Naive B cell (primary cell): ENCODE data around the gene FZD8. TPM values are rescaled to one million over a fixed set of nuclear protein-coding genes. Genes with fewer than 3 reads are reported as not detected.

Experiments used
- ATAC-seq, 2 donors: fragments of 150-1000 bp; cut with Tn5 transposase; 2 replicates each; pipeline ENCODE4 v1.10.0; 2021; ENCODE audit warnings: low read depth in 2 of 2, mild to moderate bottlenecking in 2 of 2, moderate library complexity in 2 of 2
- DNase-seq: peaks from one replicate; pipeline ENCODE4 v3.0.0; 2022
- H3K27ac Mint-ChIP-seq, 6 donors: one replicate each; pipeline ENCODE4 v1.8.0; 2020 to 2022; ENCODE audit warnings: mild to moderate bottlenecking in 6 of 6, mixed read lengths in 6 of 6, moderate library complexity in 5 of 6, inconsistent platforms in 2 of 6
- H3K27me3 Mint-ChIP-seq, 3 donors: one replicate each; pipeline ENCODE4 v1.8.0; 2021 to 2022; ENCODE audit warnings: mixed read lengths in 3 of 3, mild to moderate bottlenecking in 1 of 3
- H3K36me3 Mint-ChIP-seq, 2 donors: one replicate each; pipeline ENCODE4 v1.8.0; 2020 to 2022; ENCODE audit warnings: mixed read lengths in 2 of 2, inconsistent platforms in 1 of 2, mild to moderate bottlenecking in 1 of 2
- H3K4me1 Mint-ChIP-seq, 3 donors: one replicate each; pipeline ENCODE4 v1.8.0; 2020 to 2022; ENCODE audit warnings: mixed read lengths in 3 of 3, inconsistent platforms in 1 of 3, mild to moderate bottlenecking in 1 of 3, moderate library complexity in 1 of 3
- H3K4me3 Mint-ChIP-seq, 8 donors: one replicate each; pipeline ENCODE4 v1.8.0; 2020 to 2022; ENCODE audit warnings: mild to moderate bottlenecking in 8 of 8, mixed read lengths in 8 of 8, moderate library complexity in 8 of 8, inconsistent platforms in 2 of 8
- H3K9me3 Mint-ChIP-seq, 7 donors: one replicate each; pipeline ENCODE4 v1.8.0; 2020 to 2022; ENCODE audit warnings: mixed read lengths in 7 of 7, mild to moderate bottlenecking in 5 of 7, inconsistent platforms in 2 of 7, moderate library complexity in 1 of 7
- polyA plus RNA-seq, 6 donors: library from polyadenylated mRNA; unstranded; fragments of 300-500 nt; fragmentation: Illumina TruSeq; gene quantifications; one replicate each; pipeline ENCODE4 v1.2.3, GENCODE V29; 2021; ENCODE audit warnings: low read depth in 6 of 6

Gene FZD8
- polyA plus RNA-seq, 6 donors from 2014 or later = not detected

- Mint-ChIP-seq H3K9me3 (peaks cover 4 to 11% (median 8%) of the 10 kb centered on the region in 7 donors), H3K4me1 (no peaks in the 10 kb centered on the region), H3K36me3 (peaks cover 0 to 9% of the 10 kb centered on the region in 2 donors), H3K27ac (no peak overlapping the region), H3K27me3 (peaks cover 19 to 33% (median 26%) of the 10 kb centered on the region in 3 donors), H3K4me3 (no peak overlapping the region)
- DNase-seq (no peak), ATAC-seq (no peak)
These were observed 17.4 kb upstream of the FZD8 start for GRCh38 chr10:35659456-35659855.

- peaks cover 4 to 11% (median 8%) of the 10 kb centered on the region in 7 donors for H3K9me3 Mint-ChIP-seq
- H3K4me1 Mint-ChIP-seq = no peaks in the 10 kb centered on the region
- no peak overlapping the region for H3K4me3 Mint-ChIP-seq
- no peak for ATAC-seq
- peaks cover 19 to 36% (median 23%) of the 10 kb centered on the region in 3 donors for H3K27me3 Mint-ChIP-seq
- no peak for DNase-seq
- peaks cover 0 to 9% of the 10 kb centered on the region in 2 donors for H3K36me3 Mint-ChIP-seq
- H3K27ac Mint-ChIP-seq = no peak overlapping the region
These were observed 15.5 kb upstream of the FZD8 start for GRCh38 chr10:35657621-35658020.

- ATAC-seq = no peak
- H3K36me3 Mint-ChIP-seq = no peaks in the 10 kb centered on the region
- DNase-seq = no peak
- H3K4me1 Mint-ChIP-seq = no peaks in the 10 kb centered on the region
- H3K9me3 Mint-ChIP-seq = peaks cover 0 to 7% (median 2%) of the 10 kb centered on the region in 7 donors
- no peak overlapping the region for H3K27ac Mint-ChIP-seq
- no peak overlapping the region for H3K4me3 Mint-ChIP-seq
- H3K27me3 Mint-ChIP-seq = peaks cover 15 to 24% (median 20%) of the 10 kb centered on the region in 3 donors
These were observed 10.7 kb upstream of the FZD8 start for GRCh38 chr10:35652824-35653223.

GRCh38 chr10:35650894-35651293 lies 8.8 kb upstream of the FZD8 start:
- Mint-ChIP-seq H3K9me3 (peaks cover 0 to 5% (median 2%) of the 10 kb centered on the region in 7 donors), H3K27ac (no peak overlapping the region), H3K36me3 (no peaks in the 10 kb centered on the region), H3K4me3 (no peak overlapping the region), H3K27me3 (peaks cover 20 to 28% (median 26%) of the 10 kb centered on the region in 3 donors), H3K4me1 (no peaks in the 10 kb centered on the region)
- no peak for ATAC-seq
- no peak for DNase-seq

DNA sequence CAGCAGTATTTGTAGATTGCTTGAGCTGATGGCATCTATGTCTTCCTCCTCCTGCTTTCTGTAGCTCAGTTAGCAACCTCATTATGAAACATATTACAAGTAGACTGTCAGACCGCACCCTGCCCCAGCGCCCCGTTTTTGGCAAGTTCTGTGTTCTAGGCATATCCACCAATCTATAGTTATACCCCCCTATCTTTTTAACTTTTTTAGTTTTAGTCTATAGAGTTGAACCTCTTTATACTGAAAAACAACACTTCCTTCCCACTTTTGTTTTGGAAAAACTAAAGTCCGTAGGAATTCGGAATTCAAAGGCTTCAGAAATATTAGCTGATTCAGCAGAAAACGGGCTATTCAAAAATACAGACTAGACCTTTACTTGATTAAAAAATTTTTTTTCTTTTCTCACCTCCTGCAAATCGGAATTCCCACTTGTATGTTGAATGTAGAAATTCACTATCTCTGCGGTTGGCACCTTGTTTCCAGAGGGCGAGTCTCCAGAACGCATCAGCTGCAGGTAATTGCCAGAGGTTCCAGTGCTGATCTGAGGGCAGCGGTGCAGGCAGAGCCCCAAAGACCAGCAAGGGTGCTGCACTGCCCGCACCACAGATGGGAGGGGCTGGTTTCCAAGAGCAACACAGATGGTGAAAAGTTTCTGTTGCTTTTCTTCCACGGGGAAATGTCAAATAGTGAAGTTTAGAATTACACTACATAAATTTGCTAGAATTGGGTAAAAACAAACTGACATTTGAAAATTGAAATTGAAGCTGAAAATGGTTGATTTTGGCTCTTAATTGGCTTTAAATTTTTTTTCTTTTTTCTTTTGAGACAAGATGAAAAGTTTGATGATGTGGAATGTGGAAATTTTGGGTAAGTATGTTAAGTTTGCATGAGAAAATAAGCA lies 2.2 kb upstream of the FZD8 start:
- DNase-seq = no peak
- H3K4me3 Mint-ChIP-seq = peak overlapping the region; percentile 74 to 96 (median 94)
- peak overlapping the region in 2 of 6 donors; percentile 1 to 45 for H3K27ac Mint-ChIP-seq
- H3K4me1 Mint-ChIP-seq = peaks cover 19 to 39% (median 23%) of the 10 kb centered on the region in 3 donors
- no peaks in the 10 kb centered on the region for H3K36me3 Mint-ChIP-seq
- peaks cover 16 to 66% (median 27%) of the 10 kb centered on the region in 3 donors for H3K27me3 Mint-ChIP-seq
- peaks cover 0 to 2% (median 0%) of the 10 kb centered on the region in 7 donors for H3K9me3 Mint-ChIP-seq
- no peak for ATAC-seq

DNA sequence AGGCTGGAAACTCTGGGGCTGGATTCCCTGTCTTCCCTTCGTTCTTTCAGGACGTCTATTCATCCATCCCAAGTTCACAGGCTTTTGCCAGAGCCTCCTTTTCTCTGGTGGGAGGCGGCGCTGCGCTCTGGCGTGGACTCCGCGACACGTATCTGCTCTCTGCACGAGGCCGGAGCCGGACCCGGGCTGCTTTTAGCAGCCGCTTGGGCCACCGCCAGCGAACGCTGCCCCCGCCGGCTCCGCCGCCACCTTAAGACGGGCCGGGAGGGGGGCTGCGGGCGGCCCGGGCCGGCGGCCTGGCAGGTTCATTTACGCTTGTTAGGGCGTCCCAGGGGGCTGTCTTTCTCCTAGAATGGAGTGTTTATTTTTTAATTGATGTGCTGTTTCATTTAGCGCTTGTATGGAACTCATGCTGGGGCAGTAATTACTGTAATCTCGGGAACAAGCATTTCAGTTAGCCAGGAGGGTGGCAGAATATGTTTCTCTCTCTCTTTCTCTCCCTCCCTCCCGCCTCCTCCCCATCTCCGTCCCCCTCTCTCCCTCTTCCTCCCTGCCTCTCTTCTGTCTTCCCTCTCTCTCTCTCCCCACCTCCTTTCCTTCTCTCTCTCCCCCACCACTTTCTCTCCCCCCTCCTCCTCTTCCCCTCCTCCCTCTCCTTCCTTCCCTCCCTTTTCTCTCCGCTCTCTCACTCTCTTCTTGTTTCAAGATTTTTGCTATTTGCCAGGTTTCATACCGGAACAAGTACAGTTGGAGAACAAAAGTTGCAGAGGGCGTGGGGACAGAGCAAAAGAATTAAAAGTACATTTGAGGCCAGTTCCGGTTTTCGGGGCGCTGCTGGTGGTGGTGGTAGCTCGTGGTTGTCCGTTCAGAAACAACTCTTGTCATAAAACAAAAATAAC lies 1.3 kb upstream of the FZD8 start:
- peaks cover 21 to 70% (median 27%) of the 10 kb centered on the region in 3 donors for H3K27me3 Mint-ChIP-seq
- no peak for ATAC-seq
- DNase-seq = peak; percentile 29
- H3K9me3 Mint-ChIP-seq = peaks cover 0 to 2% (median 0%) of the 10 kb centered on the region in 7 donors
- H3K4me1 Mint-ChIP-seq = peaks cover 19 to 39% (median 23%) of the 10 kb centered on the region in 3 donors
- H3K36me3 Mint-ChIP-seq = no peaks in the 10 kb centered on the region
- peak overlapping the region in 3 of 6 donors; percentile 1 to 79 (median 45) for H3K27ac Mint-ChIP-seq
- H3K4me3 Mint-ChIP-seq = peak overlapping the region; percentile 74 to 96 (median 94)

DNA sequence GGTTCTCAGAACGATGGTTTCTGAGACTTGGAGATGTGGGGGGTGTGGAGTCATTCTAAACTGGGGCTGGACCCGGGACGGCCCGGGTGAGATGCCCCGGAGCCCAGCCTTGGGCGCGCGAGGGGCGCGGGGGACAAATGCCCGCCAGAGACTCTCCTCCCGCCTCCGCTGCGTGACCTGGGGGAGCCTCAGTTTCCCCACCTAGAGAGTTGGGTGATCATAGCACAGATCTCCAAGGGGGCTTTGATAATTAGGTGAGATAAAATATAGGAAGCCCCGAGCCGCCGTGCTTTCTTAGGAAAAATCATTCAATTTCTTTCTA lies 658 bp upstream of the FZD8 start:
- DNase-seq = no peak
- Mint-ChIP-seq H3K4me1 (peaks cover 19 to 39% (median 23%) of the 10 kb centered on the region in 3 donors), H3K4me3 (peak overlapping the region; percentile 74 to 96 (median 94)), H3K9me3 (peaks cover 0 to 2% (median 0%) of the 10 kb centered on the region in 7 donors), H3K36me3 (no peaks in the 10 kb centered on the region), H3K27ac (peak overlapping the region in 1 of 6 donors; percentile 42), H3K27me3 (peaks cover 28 to 73% (median 30%) of the 10 kb centered on the region in 3 donors)
- ATAC-seq = no peak

GRCh38 chr10:35641676-35642034 lies 441 bp downstream of the FZD8 start:
- peaks cover 19 to 39% (median 23%) of the 10 kb centered on the region in 3 donors for H3K4me1 Mint-ChIP-seq
- peaks cover 32 to 76% (median 39%) of the 10 kb centered on the region in 3 donors for H3K27me3 Mint-ChIP-seq
- DNase-seq (peak; percentile 5), ATAC-seq (peak in 1 of 2 donors; percentile 7)
- no peaks in the 10 kb centered on the region for H3K36me3 Mint-ChIP-seq
- peaks cover 0 to 2% (median 0%) of the 10 kb centered on the region in 7 donors for H3K9me3 Mint-ChIP-seq
- no peak overlapping the region for H3K27ac Mint-ChIP-seq
- peak overlapping the region in 6 of 8 donors; percentile 15 to 96 (median 80) for H3K4me3 Mint-ChIP-seq

- DNase-seq (peak; percentile 47), ATAC-seq (peak; percentile 29 to 44)
- H3K4me3 Mint-ChIP-seq = peak overlapping the region; percentile 74 to 96 (median 88)
- H3K27me3 Mint-ChIP-seq = peaks cover 37 to 78% (median 41%) of the 10 kb centered on the region in 3 donors
- no peaks in the 10 kb centered on the region for H3K36me3 Mint-ChIP-seq
- H3K9me3 Mint-ChIP-seq = peaks cover 0 to 2% (median 0%) of the 10 kb centered on the region in 7 donors
- H3K27ac Mint-ChIP-seq = peak overlapping the region in 2 of 6 donors; percentile 20 to 39
- H3K4me1 Mint-ChIP-seq = peaks cover 19 to 39% (median 23%) of the 10 kb centered on the region in 3 donors
These were observed 983 bp downstream of the FZD8 start for GRCh38 chr10:35640951-35641675.

DNA sequence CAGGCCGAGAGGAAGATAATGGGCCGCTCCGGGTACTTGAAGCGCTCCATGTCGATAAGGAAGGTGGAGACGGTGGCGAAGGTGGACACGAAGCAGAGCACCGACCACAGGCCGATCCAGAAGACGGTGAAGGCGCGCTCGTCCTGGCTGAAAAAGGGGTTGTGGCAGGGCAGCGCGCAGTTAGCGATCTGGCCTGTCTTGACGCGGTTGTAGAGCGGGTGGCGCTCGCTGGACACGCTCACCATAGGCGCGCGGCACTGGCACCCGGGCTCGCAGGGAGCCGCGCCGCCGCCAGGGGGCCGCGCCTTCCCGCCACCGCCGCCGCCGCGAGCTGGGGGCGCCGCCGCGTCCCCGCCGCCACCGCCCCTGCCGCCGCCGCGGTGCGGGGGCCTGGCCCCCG lies 1.6 kb downstream of the FZD8 start:
- H3K27me3 Mint-ChIP-seq = peaks cover 42 to 78% (median 44%) of the 10 kb centered on the region in 3 donors

DNA sequence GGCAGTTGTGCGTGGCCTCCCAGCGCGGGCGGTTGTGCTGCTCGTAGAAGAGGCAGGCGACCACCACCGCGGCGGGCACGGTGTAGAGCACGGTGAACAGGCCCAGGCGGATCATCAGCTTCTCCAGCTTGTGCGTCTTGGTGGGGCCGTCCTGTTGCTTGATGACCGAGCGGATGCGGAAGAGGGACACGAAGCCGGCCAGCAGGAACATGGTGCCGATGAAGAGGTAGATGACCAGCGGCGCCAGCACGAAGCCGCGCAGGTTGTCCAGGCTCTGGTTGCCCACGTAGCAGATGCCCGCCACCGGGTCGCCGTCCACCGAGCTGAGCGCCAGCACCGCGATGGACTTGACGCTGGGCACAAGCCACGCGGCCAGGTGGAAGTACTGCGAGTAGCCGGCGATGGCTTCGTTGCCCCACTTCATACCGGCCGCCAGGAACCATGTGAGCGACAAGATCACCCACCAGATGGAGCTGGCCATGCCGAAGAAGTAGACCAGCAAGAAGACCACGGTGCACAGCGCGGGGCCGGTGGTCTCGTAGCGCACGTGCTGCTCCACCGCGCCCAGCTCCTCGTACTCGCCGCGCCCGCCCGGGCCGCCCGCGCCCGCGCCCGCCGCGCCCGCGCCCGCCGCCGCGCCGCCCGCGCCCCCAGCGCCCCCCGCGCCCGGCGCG lies 2.2 kb downstream of the FZD8 start:
- no peak for DNase-seq
- ATAC-seq = no peak
- peak overlapping the region; percentile 74 to 96 (median 85) for H3K4me3 Mint-ChIP-seq
- peaks cover 40 to 77% (median 41%) of the 10 kb centered on the region in 3 donors for H3K27me3 Mint-ChIP-seq
- H3K27ac Mint-ChIP-seq = no peak overlapping the region
- H3K4me1 Mint-ChIP-seq = peaks cover 19 to 47% (median 27%) of the 10 kb centered on the region in 3 donors
- peaks cover 0 to 2% (median 0%) of the 10 kb centered on the region in 7 donors for H3K9me3 Mint-ChIP-seq
- H3K36me3 Mint-ChIP-seq = no peaks in the 10 kb centered on the region

More for the DNA sequence above, 1.6 kb downstream of the FZD8 start:
- peak overlapping the region; percentile 74 to 96 (median 88) for H3K4me3 Mint-ChIP-seq
- H3K27ac Mint-ChIP-seq = peak overlapping the region in 2 of 6 donors; percentile 76 to 93
- DNase-seq (peak; percentile 38), ATAC-seq (peak; percentile 44 to 51)
- H3K36me3 Mint-ChIP-seq = no peaks in the 10 kb centered on the region
- peaks cover 19 to 42% (median 25%) of the 10 kb centered on the region in 3 donors for H3K4me1 Mint-ChIP-seq
- H3K9me3 Mint-ChIP-seq = peaks cover 0 to 2% (median 0%) of the 10 kb centered on the region in 7 donors
